ENCODE measurements around the gene PHB1.

The PHB1 gene

DNA sequence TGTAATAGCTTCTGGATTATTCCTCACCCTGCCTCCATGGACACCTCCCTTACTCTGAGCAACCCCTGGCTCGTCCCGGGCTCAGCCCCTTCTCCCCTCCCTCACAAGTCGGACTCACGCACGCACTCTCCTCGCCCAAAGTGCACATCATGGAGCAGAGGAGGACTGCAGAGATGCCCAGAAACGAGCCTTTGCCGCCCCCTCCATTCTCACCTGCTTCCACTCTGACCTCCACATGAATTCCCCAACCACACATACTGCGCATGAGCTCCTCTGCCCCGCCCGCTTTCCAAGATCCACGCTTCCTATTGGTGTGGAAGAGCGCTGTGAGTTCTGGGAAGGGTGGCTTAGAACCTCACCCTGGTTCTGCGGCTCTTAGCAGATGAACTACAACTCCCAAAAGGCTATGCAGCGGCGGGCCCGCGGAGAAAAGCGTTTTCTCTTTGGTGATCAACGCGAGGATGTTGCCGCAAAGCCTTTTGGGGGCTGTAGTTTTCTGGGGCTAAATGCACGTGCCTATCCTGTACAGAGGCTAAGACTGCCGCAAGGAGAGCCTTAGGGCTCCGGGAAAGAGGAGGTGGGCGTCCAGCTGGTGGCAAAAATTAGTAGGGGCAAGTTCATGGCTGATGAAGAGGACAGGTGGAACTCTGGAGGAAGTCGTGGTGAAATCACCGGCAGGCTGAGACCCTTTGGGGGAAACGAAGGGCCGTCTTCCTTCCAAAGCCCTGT, at the start of gene PHB1:
Gene PHB1, minus strand, starts transcription at position 261 of the 729 bp plus-strand sequence. CDS start 1,618 bp downstream, outside the sequence.
- DNase-seq, result peak; percentile 96 to 99

DNA sequence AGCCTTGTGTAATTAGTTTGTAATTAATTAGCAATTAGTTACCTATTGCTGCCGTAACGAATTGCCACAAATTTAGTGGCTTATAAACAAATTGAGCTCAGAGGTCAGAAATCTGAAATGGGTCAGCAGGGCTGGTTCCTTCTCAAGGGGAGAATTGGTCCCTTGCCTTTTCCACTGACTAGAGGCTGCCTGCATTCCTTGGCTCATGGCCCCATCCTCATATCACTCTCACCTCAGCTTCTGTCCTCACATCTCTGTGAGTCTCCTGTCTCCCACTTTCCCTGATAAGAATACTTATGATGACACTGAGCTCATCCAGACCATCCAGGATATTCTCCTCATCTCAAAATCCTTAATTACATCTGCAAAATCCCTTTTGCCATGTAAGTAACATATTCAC, 49.4 kb upstream of the PHB1 start:
- DNase-seq, result no peak

DNA sequence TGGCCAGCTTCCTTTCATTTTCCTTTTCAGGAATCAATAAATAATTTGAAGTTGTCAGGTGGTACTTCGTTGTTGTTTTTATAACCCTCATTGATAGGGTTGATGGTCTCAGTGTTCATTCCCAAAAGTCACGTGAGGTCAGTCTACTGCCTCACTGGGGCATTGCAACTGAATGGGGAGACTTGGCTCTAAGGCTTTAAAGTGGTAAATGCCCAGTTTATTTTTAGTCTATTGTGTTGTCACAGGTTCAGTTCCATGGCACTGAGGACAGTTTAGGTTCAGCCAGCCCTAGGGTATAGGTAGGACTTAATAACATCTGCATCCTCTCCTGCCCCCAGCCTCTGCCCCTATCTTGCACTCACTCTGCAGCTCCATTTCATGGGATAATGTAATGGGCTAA, 46.9 kb upstream of the PHB1 start:
- DNase-seq, result no peak

DNA sequence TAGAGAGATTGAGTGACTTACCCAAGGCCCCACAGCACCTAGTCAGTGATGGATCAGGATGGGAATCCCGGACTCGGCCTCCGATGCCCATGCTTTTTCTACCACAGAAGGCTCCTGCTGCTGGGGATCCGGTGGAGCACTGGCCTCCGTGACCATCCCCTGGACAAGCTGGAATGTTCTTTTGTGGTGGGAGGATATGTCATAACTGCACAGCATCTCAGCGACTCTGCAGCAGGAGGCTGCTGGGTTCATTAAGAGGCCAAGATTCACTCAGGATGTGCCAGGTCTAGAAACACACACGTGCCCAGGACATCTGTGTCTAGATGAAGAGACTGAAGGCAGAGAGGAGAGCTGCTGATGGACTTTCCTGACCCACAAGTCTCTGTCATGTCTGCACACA, 45.7 kb upstream of the PHB1 start:
- no peak for DNase-seq

DNA sequence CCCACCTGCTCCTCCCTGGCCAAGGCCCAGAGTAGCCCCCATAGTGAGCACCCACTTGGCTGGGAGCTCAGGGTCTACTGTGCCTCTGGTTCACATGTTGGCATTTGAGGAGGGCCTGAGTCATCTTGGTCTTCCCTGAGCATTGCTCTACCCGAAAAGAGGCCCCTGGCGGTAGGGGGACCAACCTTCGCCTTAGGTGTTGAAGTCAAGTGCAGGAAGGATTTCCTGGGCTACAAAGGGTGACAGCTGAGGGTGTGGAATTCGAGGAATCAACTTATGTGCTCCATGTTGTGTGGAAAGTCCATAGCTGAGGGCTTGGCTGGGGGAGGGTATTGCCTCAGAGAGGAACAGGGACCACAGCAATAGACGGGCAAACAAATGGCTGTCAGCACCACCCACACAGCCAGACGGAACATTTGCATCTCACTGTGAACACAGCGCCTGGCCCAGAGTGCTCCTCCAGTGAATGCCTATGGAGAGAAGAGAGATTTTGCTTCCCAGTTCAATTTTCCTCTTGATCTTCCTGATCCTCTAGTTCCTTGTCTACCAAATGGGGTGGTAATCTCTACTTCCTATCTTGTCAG, 44.8 kb upstream of the PHB1 start:
- no peak for DNase-seq

DNA sequence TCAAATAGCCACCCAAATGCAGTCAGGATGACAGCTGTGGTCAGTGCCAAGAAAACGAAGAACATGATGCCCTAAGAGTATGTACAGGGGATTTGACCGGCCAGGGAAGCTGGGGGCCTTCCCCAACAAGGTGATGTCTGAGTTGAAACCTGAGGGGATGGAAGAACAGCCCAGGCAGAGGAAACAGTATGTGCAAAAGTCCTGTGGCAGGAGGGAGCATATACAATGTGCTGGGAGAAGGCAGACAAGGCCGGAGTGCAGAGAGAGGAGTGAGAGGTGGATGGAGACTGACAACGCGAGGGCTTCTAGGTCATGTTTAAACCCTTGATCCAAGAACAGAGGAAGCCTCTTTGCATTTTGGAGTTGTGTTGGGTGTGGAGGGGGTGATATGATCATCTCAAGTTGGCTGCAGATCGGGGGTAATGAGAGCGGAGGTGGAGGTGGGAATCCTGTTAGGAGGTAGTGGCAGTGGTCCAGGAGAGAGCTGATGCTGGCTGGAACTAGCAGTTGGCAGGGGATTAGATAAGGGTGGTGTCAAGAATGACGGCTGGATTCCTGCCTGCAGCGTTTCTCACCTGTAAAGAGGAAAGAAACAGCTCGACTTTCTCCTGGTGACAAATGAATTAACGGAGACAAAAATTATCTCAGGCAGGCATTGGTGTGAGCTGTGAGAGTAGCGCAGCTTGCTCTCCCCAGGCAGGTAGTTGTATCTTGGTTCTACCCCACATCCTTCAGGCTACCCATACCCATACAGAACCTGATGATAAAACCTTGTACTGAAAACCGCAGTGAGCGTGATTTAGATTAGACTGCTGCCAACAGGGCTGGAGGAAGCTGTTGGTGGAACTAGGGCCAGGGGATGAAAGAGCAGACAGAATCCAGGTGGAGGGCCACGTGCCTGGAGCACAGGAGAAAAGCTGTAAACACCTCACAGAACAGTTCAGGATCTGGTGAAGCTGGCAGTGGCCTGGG, 43.2 kb upstream of the PHB1 start:
- no peak for DNase-seq

DNA sequence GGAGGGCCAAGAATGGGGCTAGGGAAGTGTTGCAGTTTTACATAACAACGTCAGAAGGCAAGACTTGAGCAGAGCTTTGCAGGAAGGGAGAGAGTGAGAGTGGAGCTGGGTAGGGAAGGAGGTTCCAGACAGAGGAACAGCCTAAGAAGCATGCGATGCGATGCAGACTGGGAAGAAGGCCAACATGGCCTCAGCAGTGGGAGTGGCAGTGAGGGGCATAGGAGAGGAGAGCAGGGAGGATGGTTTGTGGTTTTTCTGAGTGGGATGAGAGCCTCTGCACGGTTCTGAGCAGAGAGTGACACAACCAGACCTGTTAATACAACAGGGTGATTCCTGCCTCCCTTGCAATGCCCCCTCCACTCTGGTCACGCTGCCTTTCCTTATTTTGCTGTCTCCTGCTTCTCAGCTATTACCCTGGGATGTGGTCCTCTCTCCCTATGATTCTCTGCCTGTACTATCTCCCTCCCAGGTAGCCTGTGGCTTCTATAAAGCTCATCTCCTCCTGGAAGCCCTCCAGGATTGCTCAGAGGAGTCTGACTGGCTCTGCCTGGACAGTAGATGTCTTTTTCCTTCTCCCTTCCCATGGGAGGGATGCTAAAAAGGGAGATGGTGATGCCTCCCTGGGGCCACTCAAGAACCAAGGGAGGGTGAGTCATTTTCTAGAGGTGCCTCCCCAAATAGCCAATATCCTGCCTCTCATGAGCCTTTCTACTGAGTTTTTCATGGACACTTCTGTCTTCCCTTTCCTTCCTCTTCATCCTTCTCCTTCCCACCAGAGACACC, 41.7 kb upstream of the PHB1 start:
- no peak for DNase-seq

DNA sequence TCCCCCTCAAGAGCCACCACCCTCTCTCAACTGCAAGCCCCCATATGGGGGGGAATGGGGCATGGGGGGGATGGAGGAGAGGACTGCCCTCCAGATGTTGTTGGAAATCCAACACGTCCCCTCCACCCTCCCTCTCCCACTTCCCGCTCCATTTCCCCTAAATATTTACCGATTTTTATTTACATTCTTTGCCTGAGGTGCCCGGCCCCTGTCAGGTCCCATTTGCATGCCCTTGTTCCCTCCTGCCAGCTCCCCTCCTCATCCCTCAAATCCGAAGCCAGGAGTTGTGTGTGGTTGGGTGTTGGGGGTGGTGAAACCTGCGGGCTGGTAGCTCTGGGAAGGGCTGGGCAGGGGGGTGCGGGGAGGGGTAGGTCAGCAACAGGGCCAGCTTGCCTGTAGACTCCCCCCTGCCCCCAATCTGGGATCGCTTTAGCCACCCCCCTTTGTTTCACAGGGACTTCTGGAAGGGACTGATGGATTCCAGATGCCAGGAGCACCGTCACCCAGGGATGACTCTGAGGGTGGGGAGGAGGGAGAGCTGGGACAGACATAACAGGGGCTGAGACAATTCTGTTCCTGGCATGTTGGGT, 40.7 kb upstream of the PHB1 start:
- DNase-seq, result no peak

DNA sequence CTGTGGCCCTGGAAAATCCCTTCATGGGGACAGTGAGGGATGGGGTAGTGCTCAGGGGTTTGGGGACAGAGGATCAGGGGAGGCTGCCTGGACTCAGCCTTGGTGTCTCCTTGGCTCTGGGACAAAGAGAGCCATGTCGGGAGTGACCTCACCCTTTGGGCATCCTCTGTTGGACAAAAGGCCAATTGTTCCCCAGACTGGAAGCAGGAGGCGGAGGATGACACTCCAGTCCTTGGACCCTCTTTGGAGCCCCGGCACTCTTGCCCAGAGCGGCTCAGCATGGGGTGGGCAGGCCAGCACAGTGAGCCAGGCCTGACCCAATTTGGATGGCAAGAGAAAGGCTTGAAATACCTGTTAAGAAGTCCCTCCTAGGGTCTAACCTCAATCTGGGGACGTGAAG, 39.4 kb upstream of the PHB1 start:
- DNase-seq, result peak; percentile 24 to 52

DNA sequence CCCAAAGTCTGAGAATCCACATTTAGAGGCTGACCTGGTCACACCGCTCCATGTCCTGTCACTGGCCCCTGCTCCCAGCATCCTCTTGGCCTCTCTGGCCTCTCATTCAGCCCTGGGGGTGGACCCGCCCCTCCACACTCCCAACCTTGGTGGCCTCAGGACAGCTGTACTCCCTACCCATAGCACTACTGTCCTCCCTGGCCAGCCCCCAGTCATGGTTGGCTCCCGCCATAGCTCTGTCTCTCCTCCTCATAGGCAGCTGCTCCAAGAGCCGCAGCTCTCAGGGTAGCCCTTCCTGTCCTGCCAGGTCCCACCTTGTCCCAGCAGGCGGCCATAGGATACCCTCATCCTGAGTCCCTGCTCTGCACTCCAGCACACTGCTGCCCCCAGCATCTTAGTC, 38.0 kb upstream of the PHB1 start:
- no peak for DNase-seq

DNA sequence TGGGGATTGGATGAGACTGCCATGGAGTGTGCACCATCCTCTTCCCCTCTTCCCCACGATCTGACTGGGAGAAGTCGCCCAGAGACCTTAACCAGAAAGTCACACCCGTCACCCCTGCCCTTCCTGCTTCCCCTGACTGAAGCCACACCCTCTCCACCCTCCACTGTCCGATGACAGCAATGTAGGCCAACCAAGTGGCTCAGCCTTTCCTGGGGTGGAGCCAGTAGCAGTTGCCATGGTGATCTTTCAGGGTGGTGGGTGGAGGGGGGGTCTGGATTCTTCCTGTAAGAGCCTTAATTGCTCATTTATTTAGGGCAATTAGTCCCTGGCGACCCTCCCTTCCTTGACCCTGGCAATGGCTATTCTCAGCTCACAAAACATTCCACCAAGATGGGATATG, 37.5 kb upstream of the PHB1 start:
- DNase-seq, result no peak

DNA sequence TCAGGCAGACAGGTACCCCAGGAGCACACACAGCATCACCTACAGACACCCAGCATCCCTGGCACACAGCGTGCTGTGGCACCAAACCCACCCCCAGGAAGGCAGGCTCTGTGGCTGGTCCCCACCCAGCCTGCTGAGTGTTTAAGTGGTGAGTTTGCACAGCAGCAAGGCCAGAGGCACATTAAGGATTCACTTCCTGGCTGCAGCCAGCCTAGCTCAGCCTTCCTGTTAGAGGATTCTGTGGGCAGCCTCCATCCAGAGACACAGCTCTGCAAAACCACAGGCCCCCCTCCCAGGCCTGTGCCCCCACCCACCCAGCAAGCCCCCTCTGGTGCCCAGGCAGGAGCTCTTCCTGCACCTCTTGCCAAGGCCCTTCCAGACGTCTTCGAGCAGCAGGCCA, 36.1 kb upstream of the PHB1 start:
- DNase-seq, result no peak

DNA sequence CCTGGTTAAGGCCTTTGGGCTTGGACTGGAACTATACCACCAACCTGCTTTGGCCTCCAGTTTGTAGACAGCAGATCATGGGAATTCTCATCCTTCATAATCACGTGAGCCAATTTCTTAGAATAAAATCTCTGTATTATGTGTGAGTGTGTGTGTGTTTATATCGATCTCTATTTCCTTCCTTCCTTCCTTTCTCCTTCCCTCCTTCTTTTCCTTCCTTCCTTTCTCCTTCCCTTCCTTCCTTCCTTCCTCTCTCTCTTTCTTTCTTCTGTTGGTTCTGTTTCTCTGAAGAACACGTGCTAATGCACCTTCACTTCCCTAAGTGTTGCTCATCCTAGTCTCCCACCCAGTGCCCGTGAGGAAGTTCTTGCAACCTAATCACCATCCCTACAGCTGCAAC, 35.5 kb upstream of the PHB1 start:
- DNase-seq, result no peak

DNA sequence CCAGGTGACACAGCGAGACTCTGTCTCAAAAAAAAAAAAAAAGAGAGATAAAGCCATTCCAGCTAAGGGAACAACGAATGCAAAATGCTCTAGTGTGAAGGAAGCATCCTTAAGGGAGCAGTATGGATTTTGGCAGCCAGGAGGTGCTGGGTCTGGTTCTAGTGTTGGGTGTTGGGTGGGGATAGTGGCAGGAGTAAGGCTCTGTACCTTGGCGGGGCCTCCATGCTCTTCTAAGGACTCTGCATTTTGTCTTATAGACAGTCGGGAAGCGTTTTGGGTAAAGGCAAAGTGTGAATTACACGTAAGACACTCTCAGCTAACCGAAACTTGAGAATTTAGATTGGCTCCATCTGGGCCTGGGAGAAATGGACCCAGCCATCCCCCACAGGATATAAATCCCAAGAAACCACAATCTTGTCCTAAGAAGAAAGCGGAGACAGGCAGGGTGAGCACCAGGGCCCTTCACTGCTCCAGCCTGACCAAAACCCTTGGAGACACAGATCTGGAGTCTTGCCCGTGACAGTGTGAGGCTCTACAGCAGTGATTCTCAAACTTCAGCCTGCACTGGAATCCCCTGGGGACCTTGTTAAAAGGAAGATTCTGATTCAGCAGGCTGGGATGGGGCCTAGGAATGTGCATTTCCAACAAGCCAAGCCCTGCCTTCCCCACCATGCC, 33.1 kb upstream of the PHB1 start:
- DNase-seq, result no peak

DNA sequence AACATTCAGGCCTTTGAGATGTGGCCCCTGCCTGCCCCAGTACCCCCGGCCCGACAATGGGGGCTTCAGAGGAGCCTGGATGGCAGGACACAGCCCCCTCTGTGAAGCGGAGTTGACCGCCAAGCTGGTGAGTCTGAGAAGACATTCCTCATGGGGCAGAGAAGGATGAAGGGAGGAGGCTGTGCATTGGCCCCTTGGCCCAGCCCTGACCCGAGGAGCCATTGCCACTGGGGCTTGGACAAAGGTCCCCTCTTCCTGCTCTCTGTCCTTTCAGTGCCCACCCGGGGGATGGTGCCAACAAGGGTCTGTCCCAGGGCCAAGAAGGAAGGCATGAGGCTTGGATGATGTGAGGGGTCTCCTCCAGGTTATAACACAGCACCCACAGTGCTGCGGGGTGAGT, 30.9 kb upstream of the PHB1 start:
- no peak for DNase-seq

DNA sequence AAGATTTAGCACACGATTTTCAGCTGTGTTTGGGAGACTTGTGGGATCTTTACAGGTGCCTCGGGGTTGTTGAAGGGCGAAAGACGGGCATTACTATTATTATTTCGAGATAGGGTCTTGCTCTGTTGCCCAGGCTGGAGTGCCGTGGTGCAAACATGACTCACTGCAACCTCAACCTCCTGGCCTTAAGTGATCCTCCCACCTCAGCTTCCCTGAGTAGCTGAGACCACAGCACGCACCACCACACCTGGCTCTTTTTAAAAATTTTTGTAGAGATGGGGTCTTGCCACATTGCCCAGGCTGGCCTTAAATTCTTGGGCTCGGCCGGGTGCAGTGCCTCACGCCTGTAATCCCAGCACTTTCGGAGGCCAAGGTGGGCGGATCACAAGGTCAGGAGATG, 29.7 kb upstream of the PHB1 start:
- no peak for DNase-seq

DNA sequence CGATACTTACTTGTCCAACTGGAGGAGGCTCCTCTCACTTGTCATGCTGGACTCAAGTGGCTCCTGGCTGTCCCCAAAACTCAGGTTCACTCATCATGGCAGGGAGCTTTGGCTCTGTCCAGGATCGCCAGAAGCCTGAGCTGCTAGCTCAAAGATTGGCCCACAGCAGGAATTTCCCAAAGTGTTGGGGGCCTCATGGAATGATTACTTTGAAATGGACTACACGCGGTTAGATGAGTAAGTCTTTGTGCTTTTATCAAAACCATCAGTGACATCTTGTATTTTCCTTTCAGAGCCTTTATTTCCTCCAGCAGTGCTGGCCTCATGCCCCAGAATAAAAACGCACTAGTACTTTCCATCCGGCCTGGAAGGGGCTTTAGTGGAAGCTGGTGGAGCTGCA, 29.2 kb upstream of the PHB1 start:
- DNase-seq, result no peak

DNA sequence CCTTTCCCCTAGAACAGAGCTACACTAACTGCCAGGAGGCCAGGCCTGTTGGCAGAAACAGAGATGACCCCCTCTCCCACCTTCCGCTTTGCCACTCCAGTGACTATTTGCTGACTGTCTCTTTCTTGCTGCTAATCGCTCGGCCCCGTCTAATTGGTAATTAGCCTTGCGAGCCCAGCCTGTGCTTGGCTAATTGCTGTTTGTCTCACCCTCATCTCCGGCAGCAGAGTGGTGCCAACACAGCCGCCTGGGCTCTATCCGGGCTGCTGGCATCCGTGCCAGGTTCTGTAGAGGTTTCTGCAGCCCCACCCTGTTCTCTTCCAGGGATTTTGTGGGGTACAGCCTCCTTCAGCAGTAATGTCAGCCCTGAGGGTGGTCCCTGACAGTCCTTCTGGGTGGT, 27.4 kb upstream of the PHB1 start:
- DNase-seq, result no peak

DNA sequence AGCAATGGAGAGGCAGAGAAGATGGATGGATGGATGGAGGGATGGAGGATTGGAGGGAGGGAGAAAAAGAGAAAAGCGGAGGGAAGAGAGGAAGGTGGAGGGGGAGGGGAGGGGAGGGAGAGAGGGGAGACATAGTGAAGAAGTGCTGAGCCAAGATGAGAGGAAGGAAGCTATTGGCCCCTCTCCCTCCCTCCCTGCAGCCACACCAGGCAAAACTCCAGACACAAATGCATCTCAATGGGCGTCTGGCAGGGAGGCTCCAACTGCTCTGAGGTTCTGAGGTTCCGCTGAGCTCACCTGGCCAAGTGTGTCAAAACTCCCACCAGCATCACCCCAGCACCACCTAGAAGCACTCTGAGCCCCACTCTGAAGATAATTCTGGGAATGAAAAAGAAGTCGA, 26.9 kb upstream of the PHB1 start:
- no peak for DNase-seq

DNA sequence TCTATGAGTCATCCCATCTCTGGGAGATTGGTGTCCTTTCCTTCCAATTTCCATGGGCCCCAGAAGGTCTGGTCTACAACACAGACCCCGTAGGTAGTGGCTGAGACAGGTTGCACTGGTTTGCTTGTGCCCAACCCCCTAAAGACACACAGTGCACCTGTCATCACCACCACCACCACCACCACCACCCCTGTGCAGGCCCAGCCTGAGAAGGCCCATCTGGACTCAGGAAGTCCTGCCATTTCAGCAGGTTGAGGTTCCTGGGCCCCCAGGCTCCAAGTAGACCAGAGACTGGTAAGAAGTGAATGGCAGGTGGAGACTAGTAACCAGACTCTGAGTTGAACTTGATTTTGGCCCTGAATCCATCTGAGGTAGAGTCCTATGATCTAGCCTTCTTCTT, 25.9 kb upstream of the PHB1 start:
- no peak for DNase-seq

DNA sequence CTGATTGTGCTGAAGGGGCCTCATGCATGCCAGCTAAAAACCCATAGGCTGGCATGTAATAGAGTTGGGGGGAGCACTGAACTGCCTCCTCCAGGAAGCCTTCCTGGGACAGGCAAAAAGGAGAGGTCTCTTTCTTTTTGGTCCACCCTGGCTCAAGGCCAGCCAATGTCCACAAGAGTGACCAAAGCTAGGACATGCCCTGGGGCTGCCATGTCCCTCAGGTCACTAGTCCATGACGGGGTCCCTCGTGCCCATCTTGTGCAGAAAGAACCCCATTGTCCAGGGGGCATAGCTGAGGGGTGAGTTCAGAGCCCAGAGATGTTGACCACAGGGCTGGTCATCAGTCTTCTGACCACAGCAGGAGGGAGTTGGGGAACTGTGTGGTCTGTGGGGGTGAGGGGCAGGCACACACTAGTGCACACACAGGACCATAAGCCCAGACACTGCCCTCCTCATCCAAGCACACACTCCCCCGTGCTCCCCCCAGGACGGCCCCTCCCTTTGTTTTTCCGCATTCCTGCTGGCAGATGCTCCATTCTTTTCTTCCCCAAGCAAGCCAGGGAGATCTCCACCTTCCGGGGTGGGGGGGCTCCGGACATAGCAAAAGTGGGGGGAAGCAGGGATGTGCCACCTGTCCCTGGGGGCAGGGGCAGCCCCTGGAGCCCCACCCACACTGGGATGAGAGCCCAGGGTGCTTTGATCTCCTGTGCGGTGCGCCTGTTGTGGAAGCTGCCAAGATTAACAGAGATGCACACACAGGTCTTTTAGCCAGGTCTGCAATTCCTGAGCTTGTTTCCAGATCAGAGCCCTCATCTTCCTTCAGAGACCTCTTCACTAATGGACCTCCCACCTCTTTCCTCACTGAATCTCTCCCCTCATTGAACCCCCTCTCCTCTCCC, 25.2 kb upstream of the PHB1 start:
- DNase-seq, result no peak
